GM23338 (cell line): ENCODE measurements around the gene INHBC. TPM values are rescaled to one million over a fixed set of nuclear protein-coding genes. Genes with fewer than 3 reads are reported as not detected.

ENCODE experiments used
- ATAC-seq: fragments of 200-7000 bp; cut with Tn5 transposase; 3 replicates; pipeline ENCODE4 v1.9.1; 2020
- DNase-seq: peaks from one replicate; pipeline ENCODE4 v3.0.0-alpha.2; 2015; ENCODE audit warnings: low spot score
- H2AFZ ChIP-seq: fragments of 200-600 bp; sonication (generic); 2 replicates; pipeline ENCODE4 v1.8.0; 2016; ENCODE audit warnings: antibody characterized with exemption, mild to moderate bottlenecking, moderate library complexity
- H3F3A ChIP-seq: fragments of 200-600 bp; sonication (generic); replicated peaks from 2 replicates; pipeline ENCODE4 v1.8.0; 2017; ENCODE audit warnings: antibody characterized with exemption, mixed run types, low read depth
- H3K27ac ChIP-seq: fragments of 200-600 bp; sonication (generic); 2 replicates; pipeline ENCODE4 v1.6.1; 2016; ENCODE audit warnings: low read depth
- H3K27me3 ChIP-seq: fragments of 200-600 bp; sonication (generic); 2 replicates; pipeline ENCODE4 v1.8.0; 2016; ENCODE audit warnings: mild to moderate bottlenecking, mixed run types, moderate library complexity; ENCODE audit not compliant: insufficient read depth
- H3K36me3 ChIP-seq: fragments of 200-600 bp; sonication (generic); 2 replicates; pipeline ENCODE4 v1.8.0; 2016; ENCODE audit warnings: mild to moderate bottlenecking; ENCODE audit not compliant: insufficient read depth
- H3K4me1 ChIP-seq: fragments of 200-600 bp; sonication (generic); 2 replicates; pipeline ENCODE4 v1.8.0; 2016; ENCODE audit warnings: mild to moderate bottlenecking, moderate library complexity; ENCODE audit not compliant: insufficient read depth
- H3K4me2 ChIP-seq: fragments of 200-600 bp; sonication (generic); 2 replicates; pipeline ENCODE4 v1.7.1; 2017; ENCODE audit warnings: mixed run types
- H3K4me3 ChIP-seq: fragments of 200-600 bp; sonication (generic); 2 replicates; pipeline ENCODE4 v1.6.1; 2016; ENCODE audit warnings: mixed run types
- H3K79me2 ChIP-seq: fragments of 200-600 bp; sonication (generic); replicated peaks from 2 replicates; pipeline ENCODE4 v1.8.0; 2017; ENCODE audit warnings: mild to moderate bottlenecking; ENCODE audit not compliant: insufficient read depth
- H3K9me2 ChIP-seq: fragments of 200-600 bp; sonication (generic); 2 replicates; pipeline ENCODE4 v1.8.0; 2017; ENCODE audit not compliant: insufficient read depth
- H4K20me1 ChIP-seq: fragments of 200-600 bp; sonication (generic); replicated peaks from 2 replicates; pipeline ENCODE4 v1.8.0; 2017; ENCODE audit warnings: mild to moderate bottlenecking; ENCODE audit not compliant: insufficient read depth
- H3K27ac Mint-ChIP-seq: 2 replicates; pipeline ENCODE4 v1.8.0; 2020; ENCODE audit warnings: inconsistent platforms, mild to moderate bottlenecking, moderate library complexity, mixed read lengths
- H3K27me3 Mint-ChIP-seq: 3 replicates; pipeline ENCODE4 v1.8.0; 2022; ENCODE audit warnings: low read depth, mild to moderate bottlenecking, moderate library complexity, mixed read lengths, inconsistent platforms; ENCODE audit not compliant: insufficient read depth, poor library complexity
- H3K36me3 Mint-ChIP-seq: 3 replicates; pipeline ENCODE4 v1.8.0; 2021; ENCODE audit warnings: low read depth, mild to moderate bottlenecking, inconsistent platforms, moderate library complexity, mixed read lengths
- H3K4me1 Mint-ChIP-seq: 3 replicates; pipeline ENCODE4 v1.8.0; 2020; ENCODE audit warnings: mild to moderate bottlenecking, inconsistent platforms, mixed read lengths
- H3K4me3 Mint-ChIP-seq: 3 replicates; pipeline ENCODE4 v1.8.0; 2021; ENCODE audit warnings: moderate library complexity, mild to moderate bottlenecking, inconsistent platforms, mixed read lengths
- H3K9me3 Mint-ChIP-seq: 3 replicates; pipeline ENCODE4 v1.8.0; 2020; ENCODE audit warnings: moderate library complexity, mild to moderate bottlenecking, inconsistent platforms, mixed read lengths
- CREB1 ChIP-seq: fragments of 250-450 bp; sonication (Bioruptor Pico); IDR thresholded peaks from 2 replicates; pipeline ENCODE4 v1.5.0; 2020; ENCODE audit warnings: low read depth, mild to moderate bottlenecking, moderate library complexity
- CTCF ChIP-seq, 2 experiments: fragments of 200-600 bp in 1 of 2; sonication (generic) in 1 of 2; conservative IDR thresholded peaks; 2 replicates each; pipeline versions ENCODE4 v1.5.1 to v1.6.1; 2016 to 2017; ENCODE audit warnings: antibody characterized with exemption in 2 of 2, low read depth in 2 of 2, mild to moderate bottlenecking in 2 of 2, moderate library complexity in 1 of 2
- JUNB ChIP-seq: IDR thresholded peaks from one replicate; pipeline ENCODE4 v1.6.1; 2016; ENCODE audit warnings: antibody characterized with exemption; ENCODE audit not compliant: unreplicated experiment
- POLR2AphosphoS5 ChIP-seq: IDR thresholded peaks from 2 replicates; pipeline ENCODE4 v1.6.1; 2016; ENCODE audit warnings: antibody characterized with exemption, low read depth
- STAT1 ChIP-seq: IDR thresholded peaks from one replicate; pipeline ENCODE4 v1.6.1; 2016; ENCODE audit warnings: antibody characterized with exemption; ENCODE audit not compliant: unreplicated experiment
- ZNF462 ChIP-seq: fragments of 250-450 bp; sonication (Bioruptor Pico); IDR thresholded peaks from 2 replicates; pipeline ENCODE4 v1.5.0; 2020; ENCODE audit warnings: mild to moderate bottlenecking, moderate library complexity
- polyA plus RNA-seq: library from polyadenylated mRNA; unstranded; fragments of >200 nt; fragmentation: Nextera tagmentation; extraction: Ambion mirVana; gene quantifications from 2 replicates; pipeline ENCODE4 v1.2.1, GENCODE V29; 2016
- total RNA-seq: library from RNA; depleted of rRNA; stranded (reverse); fragments of >200 nt; shearing (Covaris generic); gene quantifications from 2 replicates; pipeline ENCODE4 v1.2.3, GENCODE V29; 2014
- TF ChIP-seq, protein P1 (sequence below): IDR thresholded peaks from 2 replicates; pipeline ENCODE4 v1.6.1; 2016; ENCODE audit warnings: antibody characterized with exemption

The INHBC gene
- total and polyA plus RNA-seq, 2 experiments from 2014 or later: 0.53 TPM; not detected in 1

DNA sequence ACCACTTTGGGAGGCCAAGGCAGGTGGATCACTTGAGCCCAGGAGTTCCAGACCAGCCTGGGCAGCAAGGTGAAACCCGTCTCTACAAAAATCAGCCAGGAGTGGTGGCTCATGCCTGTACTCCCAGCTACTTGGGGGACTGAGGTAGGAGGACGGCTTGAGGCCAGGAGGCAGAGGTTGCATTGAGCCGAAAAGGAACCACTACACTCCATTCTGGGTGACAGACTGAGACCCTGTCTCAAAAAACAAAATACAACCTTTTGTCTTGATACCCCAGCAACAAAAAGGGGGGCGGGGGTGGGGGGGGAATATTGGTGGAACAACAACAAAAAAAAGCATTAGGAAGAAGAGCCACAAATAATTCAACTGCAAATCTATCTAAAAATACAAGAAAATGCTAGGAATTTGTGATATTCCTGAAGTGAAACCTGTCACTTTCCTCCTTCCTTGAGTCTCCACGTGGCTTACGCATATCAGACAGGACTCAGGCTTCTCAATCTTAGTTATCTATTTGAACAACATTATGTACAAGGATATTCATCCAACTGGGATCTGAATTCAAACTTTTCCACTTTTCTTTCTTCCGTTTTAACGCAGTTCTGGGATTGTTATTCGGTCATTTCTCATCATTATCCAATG, 5.0 kb upstream of the INHBC start (continued):
- TF ChIP-seq ZNF462 (CRISPR knock-in tag): no peak
- no peak for TF ChIP-seq POLR2AphosphoS5
- TF ChIP-seq CREB1 (CRISPR knock-in tag): no peak
- TF ChIP-seq, protein P1, sequence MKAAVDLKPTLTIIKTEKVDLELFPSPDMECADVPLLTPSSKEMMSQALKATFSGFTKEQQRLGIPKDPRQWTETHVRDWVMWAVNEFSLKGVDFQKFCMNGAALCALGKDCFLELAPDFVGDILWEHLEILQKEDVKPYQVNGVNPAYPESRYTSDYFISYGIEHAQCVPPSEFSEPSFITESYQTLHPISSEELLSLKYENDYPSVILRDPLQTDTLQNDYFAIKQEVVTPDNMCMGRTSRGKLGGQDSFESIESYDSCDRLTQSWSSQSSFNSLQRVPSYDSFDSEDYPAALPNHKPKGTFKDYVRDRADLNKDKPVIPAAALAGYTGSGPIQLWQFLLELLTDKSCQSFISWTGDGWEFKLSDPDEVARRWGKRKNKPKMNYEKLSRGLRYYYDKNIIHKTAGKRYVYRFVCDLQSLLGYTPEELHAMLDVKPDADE: no peak
- no peak for TF ChIP-seq STAT1

GRCh38 chr12:57430112-57430930, 4.3 kb upstream of the INHBC start:
- H2AFZ ChIP-seq: peak overlapping the region; percentile 76; the same call in 1 of the 2 replicates
- H3K27ac ChIP-seq: peak overlapping the region; percentile 93
- TF ChIP-seq CREB1 (CRISPR knock-in tag): no peak
- no peak for TF ChIP-seq JUNB
- peak in 1 of 2 experiments; percentile 7; a peak in 1 of 4 replicates for TF ChIP-seq CTCF (conservative IDR thresholded peaks at IDR 0.05; ENCODE audit: low read depth in 2 of 2)
- H3F3A ChIP-seq: peaks cover 14% of the 10 kb centered on the region
- Mint-ChIP-seq H3K4me3 (peak overlapping the region; percentile 93), H3K36me3 (no peaks in the 10 kb centered on the region; the same call in 2 of the 3 replicates), H3K4me1 (peaks cover 26% of the 10 kb centered on the region), H3K27me3 (peaks cover 8% of the 10 kb centered on the region), H3K9me3 (no peaks in the 10 kb centered on the region), H3K27ac (peak overlapping the region; percentile 97)
- peaks cover 34% of the 10 kb centered on the region for H3K79me2 ChIP-seq
- peak overlapping the region; percentile 91 for H3K4me2 ChIP-seq
- DNase-seq (peak; percentile 76), ATAC-seq (peak; percentile 63)
- no peaks in the 10 kb centered on the region for H3K9me2 ChIP-seq
- peaks cover 15% of the 10 kb centered on the region; the same call in 1 of the 2 replicates for H3K4me1 ChIP-seq
- no peaks in the 10 kb centered on the region for H3K27me3 ChIP-seq
- no peaks in the 10 kb centered on the region for H4K20me1 ChIP-seq
- no peaks in the 10 kb centered on the region for H3K36me3 ChIP-seq
- peak overlapping the region; percentile 64 for H3K4me3 ChIP-seq
